Measurements from ENCODE around the gene SYNE2. TPM values are rescaled to one million over a fixed set of nuclear protein-coding genes. Genes with fewer than 3 reads are reported as not detected.

SYNE2 gene
- total RNA-seq, 1 donor from 2014 or later, result 85.7 TPM

DNA sequence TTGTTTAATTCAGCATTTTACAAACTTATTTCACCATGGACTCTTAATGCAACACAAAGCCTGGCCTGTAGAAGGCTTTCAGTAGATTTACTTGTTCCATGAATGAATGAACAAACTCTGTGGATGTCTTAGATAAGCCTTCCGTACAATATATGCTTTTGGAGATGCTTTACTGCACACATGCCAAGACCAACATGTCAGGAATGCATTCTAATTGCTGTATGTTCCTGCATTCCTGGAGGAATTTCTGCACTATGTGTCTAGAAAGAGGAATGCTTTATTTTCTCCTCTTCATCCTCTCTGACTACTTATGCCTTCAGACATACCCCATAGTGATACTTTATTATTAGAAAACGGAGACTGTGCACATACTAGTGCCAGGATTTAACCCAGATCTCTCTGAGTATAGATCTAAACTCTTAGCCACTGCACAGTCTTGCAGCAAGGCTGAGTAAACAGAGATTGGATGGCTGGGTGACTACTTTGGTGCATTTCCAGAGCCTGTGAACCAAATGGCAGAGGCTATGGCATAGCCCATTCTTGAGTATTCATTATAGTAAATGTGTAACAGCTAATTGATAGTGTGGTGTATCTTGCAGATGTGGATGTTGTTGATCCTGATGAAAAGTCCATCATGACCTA is 108.2 kb downstream of the SYNE2 start:
- no peak for DNase-seq (ENCODE audit: low spot score)

DNA sequence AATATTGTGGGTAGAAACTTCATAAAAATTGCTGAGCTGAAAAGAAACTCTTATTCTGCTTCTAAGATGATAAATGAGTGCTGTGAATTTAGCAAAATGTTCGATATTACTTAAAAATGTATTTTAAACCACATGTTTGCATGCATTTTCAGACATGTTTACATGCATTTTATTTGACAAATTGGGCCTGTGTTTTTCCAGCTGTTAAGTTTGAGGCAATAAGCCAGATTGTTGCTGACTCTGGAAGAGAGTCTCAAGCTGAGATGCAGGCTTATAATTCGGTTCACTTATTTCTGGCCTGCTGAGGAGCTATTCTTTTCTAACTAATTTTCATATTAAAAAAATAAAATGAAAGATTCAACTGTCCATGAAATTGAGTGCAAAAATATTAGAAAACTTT is 110.1 kb downstream of the SYNE2 start:
- DNase-seq (ENCODE audit: low spot score), result no peak

DNA sequence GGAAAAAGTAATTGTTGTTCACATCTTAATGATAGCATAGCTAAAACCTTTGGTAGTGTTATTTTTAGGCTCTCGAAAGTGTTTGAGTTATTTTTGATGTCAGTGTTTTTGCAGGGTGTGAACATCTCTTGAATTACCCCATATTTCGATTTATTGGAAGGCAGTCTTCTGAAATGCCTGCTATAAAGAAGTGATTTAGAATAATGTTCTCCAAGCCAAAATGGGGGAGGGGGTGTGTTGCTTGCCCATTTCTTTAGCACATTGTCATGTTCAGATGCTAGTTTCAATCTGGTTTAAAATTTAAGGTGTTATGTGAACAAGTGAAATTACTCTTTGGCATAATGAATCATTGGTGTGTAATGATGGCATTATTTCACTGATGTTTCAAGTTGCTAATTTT is 110.6 kb downstream of the SYNE2 start:
- DNase-seq (ENCODE audit: low spot score), result no peak

DNA sequence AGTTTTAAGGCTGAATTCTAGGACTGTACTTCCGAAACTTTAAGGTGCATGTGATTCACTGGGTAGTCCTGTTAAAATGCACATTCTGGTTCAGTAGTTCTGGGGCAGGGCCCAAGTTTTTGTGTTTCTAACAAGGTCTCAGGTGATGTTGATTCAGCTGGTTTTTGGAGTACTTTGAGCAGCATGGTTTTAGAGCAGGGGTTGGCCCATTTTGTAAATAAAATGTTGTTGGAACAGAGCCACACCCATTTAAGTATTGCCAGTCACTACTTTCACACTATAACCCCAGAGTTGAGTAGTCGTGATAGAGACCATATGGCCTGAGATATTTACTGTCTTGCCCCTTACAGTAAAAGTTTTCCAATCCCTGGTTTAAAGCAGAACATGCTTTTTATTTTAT is 111.3 kb downstream of the SYNE2 start:
- no peak for DNase-seq (ENCODE audit: low spot score)

DNA sequence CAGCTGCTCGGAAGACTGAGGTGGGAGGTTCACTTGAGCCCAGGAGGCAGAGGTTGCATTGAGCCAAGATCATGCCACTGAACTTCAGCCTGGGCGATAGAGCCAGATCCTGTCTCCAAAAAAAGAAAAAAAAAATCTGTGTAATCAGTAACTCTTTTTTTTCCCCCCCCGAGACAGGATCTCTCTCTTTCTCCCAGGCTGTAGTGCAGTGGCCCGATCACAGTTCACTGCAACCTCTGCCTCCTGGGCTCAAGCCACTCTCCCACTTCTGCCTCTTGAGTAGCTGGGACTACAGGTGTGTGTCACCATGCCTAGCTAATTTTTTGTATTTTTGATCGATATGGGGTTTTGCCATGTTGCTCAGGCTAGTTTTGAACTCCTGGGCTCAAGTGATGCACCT is 113.6 kb downstream of the SYNE2 start:
- DNase-seq (ENCODE audit: low spot score), result no peak

DNA sequence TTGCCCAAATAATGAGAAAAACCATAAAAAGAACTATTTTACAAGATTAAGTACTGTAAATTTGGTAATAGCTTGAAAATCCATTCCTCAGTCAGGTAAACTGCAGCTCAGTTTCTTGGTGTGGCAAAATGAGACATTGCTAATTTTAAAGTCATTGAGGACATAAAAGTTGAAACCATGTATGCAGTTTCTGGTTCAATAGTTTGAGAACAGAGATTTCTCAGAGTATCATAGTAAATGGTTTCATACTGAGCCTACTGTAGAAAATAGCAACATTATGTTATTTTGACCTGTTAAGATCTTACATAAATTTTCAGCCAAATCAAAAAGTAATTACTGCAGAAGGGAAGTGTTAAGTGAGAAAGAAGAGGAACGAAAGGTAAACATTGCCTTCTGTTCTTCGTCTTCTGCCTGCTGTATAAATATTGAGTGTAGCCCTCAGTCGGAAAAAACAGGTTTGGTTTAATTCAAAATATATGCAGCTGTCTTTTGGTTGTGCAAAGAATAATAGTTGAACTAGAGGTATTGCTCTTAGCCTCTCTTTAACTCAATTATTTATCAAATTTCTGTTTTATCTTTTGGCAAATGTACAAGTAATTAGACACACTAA is 119.6 kb downstream of the SYNE2 start:
- no peak for DNase-seq (ENCODE audit: low spot score)

DNA sequence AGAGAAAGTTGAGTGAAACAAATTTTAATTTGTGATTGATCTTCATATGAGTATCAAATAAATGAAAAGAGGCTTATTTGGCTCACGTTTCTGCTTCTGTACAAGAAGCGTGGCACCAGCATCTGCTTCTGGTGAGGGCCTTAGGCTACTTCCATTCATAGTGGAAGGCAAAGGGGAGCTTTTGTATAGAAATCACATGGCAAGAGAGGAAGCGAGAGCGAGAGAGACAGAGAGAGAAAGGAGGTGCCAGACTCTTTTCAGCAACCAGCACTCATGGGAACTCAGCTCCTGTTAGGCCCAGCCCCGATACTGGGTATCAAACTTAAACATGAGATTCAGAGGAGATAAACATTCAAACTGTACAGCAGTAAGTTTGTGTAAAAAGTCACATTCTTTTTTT is 121.4 kb downstream of the SYNE2 start:
- no peak for DNase-seq (ENCODE audit: low spot score)

DNA sequence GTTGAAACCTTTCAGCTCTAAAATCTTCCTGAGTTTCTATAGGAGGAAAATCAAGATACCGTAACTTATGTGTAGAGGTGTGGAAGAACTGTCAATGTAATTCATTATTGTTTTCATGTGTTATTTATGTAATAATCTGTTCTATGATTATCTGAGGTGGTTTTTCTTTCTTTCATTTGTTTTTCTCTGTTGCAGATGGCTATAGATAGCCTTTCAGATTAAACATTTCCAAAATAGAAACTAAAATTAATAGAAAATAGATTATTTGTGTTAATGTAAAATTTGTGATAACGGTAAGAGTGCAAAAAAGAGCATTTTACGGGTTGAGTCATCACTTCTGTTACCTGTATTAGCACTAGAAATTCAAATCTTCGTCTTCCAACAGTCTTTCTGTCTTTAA is 128.8 kb downstream of the SYNE2 start:
- DNase-seq (ENCODE audit: low spot score), result no peak

DNA sequence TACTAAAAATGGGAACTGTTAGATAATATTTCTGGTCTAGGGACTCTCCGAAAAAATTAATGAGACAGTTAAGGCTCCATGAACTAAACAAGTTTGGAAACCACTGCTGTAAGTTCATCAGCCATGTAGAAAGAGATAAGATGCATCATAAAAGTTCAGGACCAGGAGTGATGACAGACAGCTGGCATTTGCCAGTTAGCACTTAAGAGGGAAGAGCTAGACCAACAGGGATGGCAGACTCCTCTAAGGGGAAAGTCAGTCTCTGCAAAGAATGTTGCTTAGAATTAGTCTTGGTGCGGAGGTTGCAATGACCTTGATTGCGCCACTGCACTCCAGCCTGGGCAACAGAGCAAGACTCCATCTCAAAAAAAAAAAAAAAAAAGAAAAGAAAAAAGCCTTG is 129.4 kb downstream of the SYNE2 start:
- DNase-seq (ENCODE audit: low spot score), result no peak

DNA sequence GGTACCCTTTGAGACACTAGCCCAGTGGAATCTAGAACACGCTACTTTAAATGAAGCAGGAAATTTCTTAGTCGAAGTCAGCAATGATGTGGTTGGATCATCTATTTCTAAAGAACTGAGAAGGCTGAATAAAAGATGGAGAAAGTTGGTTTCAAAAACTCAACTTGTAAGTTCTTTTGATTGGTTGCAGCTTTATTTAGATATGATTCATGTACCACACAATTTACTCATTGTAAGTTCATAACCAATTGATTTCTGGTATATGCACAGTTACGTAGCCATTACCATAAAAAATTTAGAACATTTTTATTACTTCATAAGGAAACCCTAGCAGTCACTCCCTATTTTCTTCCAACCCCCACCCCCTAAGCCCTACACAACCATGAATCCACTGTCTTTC is 129.8 kb downstream of the SYNE2 start:
- no peak for DNase-seq (ENCODE audit: low spot score)

DNA sequence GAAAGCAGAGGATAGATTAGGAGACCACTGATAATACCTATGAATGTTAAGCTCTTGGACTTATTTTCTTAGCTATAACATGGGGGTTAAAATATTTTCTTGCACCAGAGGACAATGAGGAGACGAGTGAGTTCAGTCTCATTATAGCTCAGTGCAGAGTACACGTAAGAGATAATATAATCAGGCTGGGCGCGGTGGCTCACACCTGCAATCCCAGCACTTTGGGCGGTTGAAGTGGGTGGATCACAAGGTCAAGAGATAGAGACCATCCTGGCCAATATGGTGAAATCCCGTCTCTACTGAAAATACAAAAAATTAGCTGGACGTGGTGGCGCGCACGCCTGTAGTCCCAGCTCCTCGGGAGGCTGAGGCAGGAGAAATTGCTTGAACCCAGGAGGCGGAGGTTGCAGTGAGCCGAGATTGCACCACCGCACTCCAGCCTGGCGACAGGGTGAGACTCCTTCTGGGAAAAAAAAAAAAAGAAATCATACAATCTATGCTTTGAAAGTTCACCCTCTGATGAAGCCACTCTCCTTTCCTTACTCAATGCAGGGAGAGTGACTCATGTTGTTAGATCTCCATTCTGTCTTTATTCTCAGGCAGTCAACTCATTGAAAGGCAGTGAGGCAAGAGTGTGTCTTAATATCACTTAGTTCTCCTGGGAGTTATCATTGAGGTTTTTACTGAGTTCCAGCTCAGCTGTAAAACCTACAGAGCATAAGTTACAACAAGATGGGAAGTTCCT is 134.2 kb downstream of the SYNE2 start:
- DNase-seq (ENCODE audit: low spot score), result no peak

DNA sequence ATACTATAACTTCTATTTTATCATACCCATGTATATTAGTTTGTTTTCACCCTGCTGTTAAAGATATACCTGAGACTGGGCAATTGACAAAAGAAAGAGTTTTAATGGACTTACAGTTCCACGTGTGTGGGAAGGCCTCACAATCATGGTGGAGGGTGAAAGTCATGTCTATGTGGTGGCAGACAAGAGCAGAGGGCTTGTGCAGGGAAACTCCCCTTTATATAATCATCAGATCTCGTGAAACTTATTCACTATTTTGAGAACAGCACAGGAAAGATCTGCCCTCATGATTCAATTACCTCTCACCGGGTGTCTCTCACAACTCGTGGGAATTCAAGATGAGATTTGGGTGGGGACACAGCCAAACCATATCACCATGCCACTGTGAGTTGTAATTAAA is 135.8 kb downstream of the SYNE2 start:
- no peak for DNase-seq (ENCODE audit: low spot score)

DNA sequence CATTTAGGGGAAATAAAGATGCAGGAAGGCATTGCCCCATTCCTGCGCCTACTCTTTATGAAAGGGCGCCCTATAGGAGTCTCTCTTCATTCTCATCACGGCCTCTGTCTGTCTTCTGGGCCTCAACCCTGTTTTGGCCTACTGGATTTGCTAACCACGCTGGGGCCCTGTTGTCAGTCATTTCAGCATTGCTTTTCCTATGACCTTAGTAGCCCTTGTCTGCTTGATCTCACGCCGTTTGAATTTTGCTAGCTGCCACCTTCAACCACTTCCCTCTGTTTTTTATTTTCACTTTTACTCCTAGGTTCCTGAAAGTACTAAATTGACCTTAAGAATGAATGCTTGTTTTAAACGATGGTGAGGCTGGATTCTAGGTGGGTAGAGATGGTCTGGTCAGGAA is 139.0 kb downstream of the SYNE2 start:
- no peak for DNase-seq (ENCODE audit: low spot score)

DNA sequence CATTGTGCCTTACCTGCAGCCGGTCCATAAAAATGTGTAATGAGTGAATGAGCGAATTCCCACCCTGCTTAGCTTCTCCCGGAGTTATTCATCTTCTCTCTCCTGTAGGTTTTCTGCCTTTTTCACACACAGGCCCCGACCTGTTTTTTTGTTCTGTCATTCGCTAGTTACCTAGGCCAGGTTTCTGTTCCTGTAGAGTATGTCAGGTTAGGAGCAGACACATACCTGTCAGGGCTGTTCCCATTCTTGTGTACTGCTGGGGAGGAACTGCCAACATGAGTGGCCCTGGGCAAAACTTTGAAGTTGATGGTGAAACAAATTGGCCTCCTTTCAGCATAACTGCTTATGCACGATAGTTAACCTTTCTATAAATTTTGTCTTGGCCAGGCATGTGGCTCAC is 140.1 kb downstream of the SYNE2 start:
- no peak for DNase-seq (ENCODE audit: low spot score)

DNA sequence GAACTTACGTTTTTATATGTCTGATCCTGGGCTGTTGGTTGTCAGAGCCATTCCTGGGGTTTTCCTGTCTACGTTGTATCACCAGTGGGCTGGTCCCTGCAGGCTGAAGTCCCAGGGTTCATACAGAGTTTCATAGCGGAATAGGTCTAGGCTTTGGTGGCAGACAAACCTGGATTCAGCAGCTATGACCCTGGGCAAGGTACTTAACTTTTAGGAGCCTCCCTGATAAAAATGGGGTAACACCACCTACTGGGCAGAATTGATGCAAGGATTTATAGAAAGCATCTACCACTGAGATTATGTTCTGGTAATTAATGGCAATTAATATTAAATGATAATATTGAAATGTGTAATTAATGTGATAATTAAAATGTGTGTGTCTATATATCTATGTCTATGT is 141.2 kb downstream of the SYNE2 start:
- DNase-seq (ENCODE audit: low spot score), result no peak

DNA sequence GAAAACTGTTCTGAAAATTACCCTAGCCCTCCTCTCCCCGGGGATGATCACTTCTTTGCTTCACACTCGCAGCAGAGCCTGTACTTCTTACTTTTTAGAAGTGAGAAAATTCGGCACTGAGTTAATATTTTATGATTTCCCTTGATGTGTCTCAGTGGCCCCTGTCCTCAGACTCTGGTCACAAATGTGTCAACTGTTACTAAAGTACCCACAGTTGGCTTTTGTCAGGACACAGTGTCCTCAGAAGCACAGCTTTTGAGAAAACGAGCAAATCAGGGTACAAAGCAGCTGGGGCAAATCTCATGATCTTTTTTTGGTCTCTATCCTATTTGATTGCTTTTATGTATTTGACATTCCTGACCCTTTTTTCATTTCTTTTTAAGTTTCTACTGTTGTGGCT is 142.5 kb downstream of the SYNE2 start:
- DNase-seq (ENCODE audit: low spot score), result no peak

DNA sequence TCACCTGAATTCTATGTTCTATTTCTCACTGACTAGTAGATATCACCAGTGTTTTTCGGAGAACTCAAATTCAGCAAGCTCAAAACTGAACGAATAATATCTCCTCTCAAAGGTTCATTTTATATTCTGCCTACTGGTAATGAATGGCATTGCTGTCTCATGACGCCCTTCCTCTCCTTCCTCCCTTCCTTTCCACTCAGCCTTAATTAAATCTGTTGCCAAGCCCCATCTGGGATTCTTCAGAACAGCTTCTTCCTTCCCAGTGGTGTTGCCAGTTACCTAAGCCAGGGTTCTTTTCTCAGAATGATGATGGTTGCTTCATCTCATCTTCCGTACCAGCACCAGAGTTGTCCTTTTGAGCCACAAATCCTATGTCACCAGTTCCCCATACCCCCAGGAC is 143.2 kb downstream of the SYNE2 start:
- DNase-seq (ENCODE audit: low spot score), result no peak

DNA sequence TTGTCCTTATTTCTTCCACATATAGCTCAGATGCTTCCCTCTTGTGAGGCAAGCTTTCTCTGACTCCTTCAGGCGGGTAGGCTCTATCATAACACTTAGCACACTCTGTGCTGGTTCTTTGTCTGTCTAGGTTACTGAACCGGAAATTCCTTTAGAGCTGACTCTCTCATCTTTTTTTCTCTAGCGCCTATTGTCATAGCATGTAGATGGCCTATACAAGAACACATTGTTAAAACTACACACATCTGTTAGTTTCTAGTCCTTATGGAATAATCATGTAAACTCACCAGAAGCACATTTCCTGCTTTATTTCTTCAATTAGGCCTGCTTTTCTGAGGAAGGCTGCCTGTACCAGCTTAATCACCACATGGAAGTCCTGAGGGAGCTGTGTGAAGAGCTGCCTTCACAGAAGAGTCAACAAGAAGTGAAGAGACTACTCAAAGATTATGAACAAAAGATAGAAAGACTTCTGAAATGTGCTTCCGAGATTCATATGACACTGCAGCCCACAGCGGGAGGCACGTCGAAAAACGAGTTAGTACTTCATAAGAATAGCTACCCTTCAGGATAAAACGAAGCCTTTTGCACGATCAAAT is 143.9 kb downstream of the SYNE2 start:
- DNase-seq (ENCODE audit: low spot score), result no peak

DNA sequence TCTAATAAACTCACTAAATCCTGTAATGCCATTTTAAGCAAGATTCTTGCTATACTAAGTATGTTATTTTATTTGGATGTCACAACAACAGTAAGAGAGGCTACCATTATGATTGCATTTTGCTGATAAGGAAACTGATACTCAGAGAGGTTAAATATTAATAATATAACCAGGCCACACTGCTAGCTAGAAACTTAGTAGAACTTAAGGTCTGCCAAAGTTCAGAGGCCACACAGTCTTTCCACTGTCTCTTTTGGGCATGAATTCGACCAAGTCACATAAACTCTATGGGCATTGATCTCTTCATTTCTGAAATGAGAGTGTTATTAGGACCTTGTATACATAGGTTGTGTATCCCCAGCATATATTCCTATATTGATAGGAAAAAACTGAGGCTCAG is 147.9 kb downstream of the SYNE2 start:
- no peak for DNase-seq (ENCODE audit: low spot score)

DNA sequence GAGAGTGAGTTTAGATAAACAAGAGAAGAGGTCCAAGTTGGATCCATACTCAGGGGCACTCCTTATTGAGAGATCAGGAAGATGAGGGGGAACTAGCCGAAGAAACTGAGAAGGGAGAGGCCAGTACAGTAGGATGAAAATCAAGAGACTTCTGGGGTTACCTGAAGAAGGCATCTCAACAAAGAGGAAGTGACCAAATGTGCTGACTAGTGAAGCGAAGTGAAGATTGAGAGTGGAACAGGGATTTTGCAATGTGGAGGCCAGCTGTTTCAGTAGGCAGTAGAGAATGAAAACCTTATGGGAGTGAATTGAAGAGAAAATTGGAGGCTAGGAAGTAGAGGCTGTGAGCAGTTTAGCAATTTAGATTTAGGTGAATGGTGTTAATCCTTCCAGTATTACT is 153.0 kb downstream of the SYNE2 start:
- DNase-seq (ENCODE audit: low spot score), result no peak

DNA sequence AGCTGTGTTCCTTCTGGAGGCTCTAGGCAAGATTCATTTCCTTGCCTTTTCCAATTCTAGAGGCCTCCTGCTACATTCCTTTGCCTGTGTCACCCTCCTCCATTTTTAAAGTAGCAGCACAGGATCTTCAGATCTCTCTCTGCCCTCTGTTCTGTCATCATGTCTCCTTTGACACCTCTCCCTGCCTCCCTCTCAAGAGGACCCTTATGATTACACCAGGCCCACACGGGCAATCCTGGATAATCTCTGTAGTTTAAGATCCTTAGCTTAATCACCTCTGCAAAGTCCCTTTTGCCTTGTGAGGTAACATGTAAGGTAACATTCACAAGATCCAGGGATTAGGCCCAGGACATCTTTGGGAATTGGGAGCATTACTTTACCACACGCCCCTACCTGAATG is 155.2 kb downstream of the SYNE2 start:
- no peak for DNase-seq (ENCODE audit: low spot score)

DNA sequence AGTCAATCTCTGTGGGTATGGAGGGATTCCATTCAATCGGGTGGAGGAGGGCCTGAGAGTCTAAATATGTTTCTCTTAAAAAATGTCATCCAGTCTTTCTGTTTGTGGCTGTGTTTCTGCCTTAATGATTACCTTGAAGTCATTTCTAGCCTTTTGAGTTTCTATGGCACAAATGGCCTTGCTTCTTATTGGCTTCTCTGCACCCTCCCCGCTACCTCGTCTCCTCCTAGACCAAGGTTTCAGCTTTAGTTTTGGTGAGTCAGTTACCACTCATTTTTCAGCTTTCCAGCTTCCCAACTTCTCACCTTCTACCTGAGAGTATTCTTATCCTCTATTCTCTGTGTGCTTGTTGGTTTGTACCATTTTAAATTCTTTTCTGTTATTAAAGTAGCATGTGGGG is 159.2 kb downstream of the SYNE2 start:
- no peak for DNase-seq (ENCODE audit: low spot score)

DNA sequence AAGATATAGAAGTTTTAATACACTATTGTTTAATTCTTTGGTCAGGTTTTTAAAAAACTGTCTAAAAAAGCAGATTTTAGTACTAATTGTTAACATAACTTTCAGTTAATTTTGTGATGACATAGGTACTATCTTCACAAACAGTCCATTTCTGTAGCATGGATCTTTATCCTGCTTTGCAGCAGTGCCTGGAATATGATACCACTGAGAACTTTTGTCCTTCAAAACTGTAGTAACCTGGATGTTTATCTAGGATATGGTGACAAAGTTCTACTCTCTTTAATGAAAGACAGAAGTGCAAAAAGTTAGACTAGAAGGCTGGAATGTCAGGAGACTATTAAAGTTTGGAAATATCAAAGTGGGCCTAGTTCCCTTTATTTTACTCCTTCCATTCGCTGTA is 159.9 kb downstream of the SYNE2 start:
- DNase-seq (ENCODE audit: low spot score), result no peak
